Mucosa of rectum (tissue), 2 donors: ENCODE data around the gene SLC25A21.

ENCODE experiments used
- H3K27ac ChIP-seq, 2 donors: one replicate each; pipeline ENCODE4 v1.7.0; 2013; ENCODE audit warnings: inconsistent platforms in 2 of 2, low read depth in 2 of 2, low read length in 2 of 2
- H3K27me3 ChIP-seq, 2 donors: one replicate each; pipeline ENCODE4 v1.7.0; 2013; ENCODE audit warnings: low read length in 2 of 2; ENCODE audit not compliant: control insufficient read depth in 2 of 2, insufficient read depth in 2 of 2
- H3K36me3 ChIP-seq, 2 donors: one replicate each; pipeline ENCODE4 v1.7.0; 2013; ENCODE audit warnings: low read length in 2 of 2; ENCODE audit not compliant: control insufficient read depth in 2 of 2, insufficient read depth in 2 of 2
- H3K4me1 ChIP-seq, 2 donors: one replicate each; pipeline ENCODE4 v1.7.0; 2013; ENCODE audit warnings: low read length in 2 of 2, mild to moderate bottlenecking in 1 of 2; ENCODE audit not compliant: control insufficient read depth in 2 of 2, insufficient read depth in 2 of 2
- H3K4me3 ChIP-seq, 2 donors: one replicate each; pipeline ENCODE4 v1.7.0; 2013; ENCODE audit warnings: low read length in 2 of 2
- H3K9ac ChIP-seq, 2 donors: one replicate each; pipeline ENCODE4 v1.7.0; 2013; ENCODE audit warnings: low read length in 2 of 2, low read depth in 1 of 2, mild to moderate bottlenecking in 1 of 2
- H3K9me3 ChIP-seq, 2 donors: one replicate each; pipeline ENCODE4 v1.7.0; 2013; ENCODE audit warnings: low read length in 2 of 2; ENCODE audit not compliant: control insufficient read depth in 2 of 2
- donor health status: healthy.
- donor health status: Normal muscosa, but diverticular disease.

Gene SLC25A21

DNA sequence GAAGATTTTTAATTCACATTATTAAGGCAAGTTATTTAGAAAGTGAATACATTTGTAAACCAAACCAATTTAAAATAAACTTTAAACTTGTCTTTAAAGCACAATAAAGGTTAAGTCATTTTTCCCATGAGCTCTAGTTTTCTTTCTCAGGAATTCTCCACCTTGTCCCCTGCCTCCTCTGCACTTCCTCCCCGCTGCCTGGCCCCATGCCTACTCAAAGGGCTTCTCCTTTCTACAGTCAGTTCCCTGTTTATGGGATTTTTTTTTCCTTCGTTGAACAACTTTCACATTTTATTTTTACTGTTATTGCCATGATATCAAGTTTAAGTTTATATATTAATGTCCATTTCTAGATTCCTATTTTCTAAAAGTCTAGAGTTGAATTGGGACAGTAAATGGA lies 223.0 kb downstream of the SLC25A21 start:
- H3K9ac ChIP-seq = no peak overlapping the region
- no peaks in the 10 kb centered on the region for H3K27me3 ChIP-seq
- no peaks in the 10 kb centered on the region for H3K9me3 ChIP-seq
- no peak overlapping the region for H3K4me3 ChIP-seq
- H3K4me1 ChIP-seq = no peaks in the 10 kb centered on the region
- no peak overlapping the region for H3K27ac ChIP-seq
- H3K36me3 ChIP-seq = no peaks in the 10 kb centered on the region

- Histone ChIP-seq H3K36me3 (no peaks in the 10 kb centered on the region), H3K9me3 (no peaks in the 10 kb centered on the region), H3K27ac (no peak overlapping the region), H3K4me3 (no peak overlapping the region), H3K27me3 (no peaks in the 10 kb centered on the region), H3K4me1 (no peaks in the 10 kb centered on the region), H3K9ac (no peak overlapping the region)
Observed at GRCh38 chr14:36948157-36948859, 224.1 kb downstream of the SLC25A21 start.

GRCh38 chr14:36947362-36947761 lies 225.0 kb downstream of the SLC25A21 start:
- H3K9ac ChIP-seq = no peak overlapping the region
- H3K9me3 ChIP-seq = no peaks in the 10 kb centered on the region
- H3K4me3 ChIP-seq = no peak overlapping the region
- H3K4me1 ChIP-seq = no peaks in the 10 kb centered on the region
- H3K27me3 ChIP-seq = no peaks in the 10 kb centered on the region
- no peak overlapping the region for H3K27ac ChIP-seq
- H3K36me3 ChIP-seq = no peaks in the 10 kb centered on the region

DNA sequence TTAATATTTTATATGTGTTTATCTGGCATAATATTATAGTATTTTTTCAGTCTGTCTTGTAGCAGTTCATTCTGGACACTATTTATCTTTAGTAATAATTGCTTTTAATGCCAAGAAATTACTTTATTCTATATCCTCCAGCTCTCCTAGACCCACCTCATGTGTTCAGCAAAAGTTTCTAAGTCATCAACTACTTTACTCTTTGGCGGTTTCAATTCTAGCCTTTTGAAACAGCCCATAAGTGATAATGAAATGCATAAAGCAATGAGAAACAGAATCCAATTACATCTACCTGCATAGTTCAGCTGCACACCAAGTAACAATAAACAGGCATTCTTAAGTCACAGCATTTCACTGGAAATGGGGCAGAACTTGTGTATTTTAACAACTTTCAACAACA lies 225.5 kb downstream of the SLC25A21 start:
- Histone ChIP-seq H3K27me3 (no peaks in the 10 kb centered on the region), H3K4me1 (no peaks in the 10 kb centered on the region), H3K4me3 (no peak overlapping the region), H3K9ac (no peak overlapping the region), H3K9me3 (no peaks in the 10 kb centered on the region), H3K27ac (no peak overlapping the region), H3K36me3 (no peaks in the 10 kb centered on the region)

GRCh38 chr14:36944307-36945010 lies 227.9 kb downstream of the SLC25A21 start:
- Histone ChIP-seq H3K9me3 (no peaks in the 10 kb centered on the region), H3K9ac (no peak overlapping the region), H3K27ac (no peak overlapping the region), H3K4me1 (no peaks in the 10 kb centered on the region), H3K4me3 (no peak overlapping the region), H3K27me3 (no peaks in the 10 kb centered on the region), H3K36me3 (no peaks in the 10 kb centered on the region)

GRCh38 chr14:36942522-36943245 lies 229.7 kb downstream of the SLC25A21 start:
- no peak overlapping the region for H3K9ac ChIP-seq
- H3K4me1 ChIP-seq = no peaks in the 10 kb centered on the region
- H3K9me3 ChIP-seq = no peaks in the 10 kb centered on the region
- no peak overlapping the region for H3K27ac ChIP-seq
- H3K4me3 ChIP-seq = no peak overlapping the region
- H3K36me3 ChIP-seq = no peaks in the 10 kb centered on the region
- H3K27me3 ChIP-seq = no peaks in the 10 kb centered on the region

GRCh38 chr14:36941783-36942521 lies 230.5 kb downstream of the SLC25A21 start:
- no peaks in the 10 kb centered on the region for H3K9me3 ChIP-seq
- no peaks in the 10 kb centered on the region for H3K36me3 ChIP-seq
- H3K27ac ChIP-seq = no peak overlapping the region
- H3K9ac ChIP-seq = no peak overlapping the region
- H3K4me1 ChIP-seq = no peaks in the 10 kb centered on the region
- H3K4me3 ChIP-seq = no peak overlapping the region
- H3K27me3 ChIP-seq = no peaks in the 10 kb centered on the region

- no peak overlapping the region for H3K27ac ChIP-seq
- no peaks in the 10 kb centered on the region for H3K9me3 ChIP-seq
- H3K4me1 ChIP-seq = no peaks in the 10 kb centered on the region
- no peak overlapping the region for H3K4me3 ChIP-seq
- no peaks in the 10 kb centered on the region for H3K36me3 ChIP-seq
- H3K27me3 ChIP-seq = no peaks in the 10 kb centered on the region
- H3K9ac ChIP-seq = no peak overlapping the region
Observed at GRCh38 chr14:36940476-36940875, 231.9 kb downstream of the SLC25A21 start.

GRCh38 chr14:36939265-36939664 lies 233.1 kb downstream of the SLC25A21 start:
- no peaks in the 10 kb centered on the region for H3K27me3 ChIP-seq
- H3K4me1 ChIP-seq = no peaks in the 10 kb centered on the region
- H3K4me3 ChIP-seq = no peak overlapping the region
- H3K9ac ChIP-seq = no peak overlapping the region
- H3K9me3 ChIP-seq = no peaks in the 10 kb centered on the region
- no peaks in the 10 kb centered on the region for H3K36me3 ChIP-seq
- no peak overlapping the region for H3K27ac ChIP-seq

- no peak overlapping the region for H3K9ac ChIP-seq
- no peaks in the 10 kb centered on the region for H3K27me3 ChIP-seq
- no peak overlapping the region for H3K4me3 ChIP-seq
- H3K9me3 ChIP-seq = no peaks in the 10 kb centered on the region
- no peaks in the 10 kb centered on the region for H3K4me1 ChIP-seq
- H3K36me3 ChIP-seq = no peaks in the 10 kb centered on the region
- no peak overlapping the region for H3K27ac ChIP-seq
Observed at GRCh38 chr14:36938678-36939077, 233.7 kb downstream of the SLC25A21 start.
